DMS79 treated with DMSO at 0.1 percent for 48 hours (cell line): ENCODE data around the gene CKS2.
A peak's percentile ranks its signal among the peaks of the same experiment; 100 is the strongest.

Experiments used
- DNase-seq: peaks from one replicate; lab custom pipeline; 2025; lab: John Stamatoyannopoulos, UW

CKS2 gene

GRCh38 chr9:89350988-89351557 is 40.1 kb downstream of the CKS2 start:
- DNase-seq = no peak

- DNase-seq = no peak
These were observed 40.7 kb downstream of the CKS2 start for GRCh38 chr9:89351584-89352300.

- no peak for DNase-seq
These were observed 41.5 kb downstream of the CKS2 start for GRCh38 chr9:89352451-89352850.

GRCh38 chr9:89352874-89353649 is 42.1 kb downstream of the CKS2 start:
- no peak for DNase-seq

GRCh38 chr9:89353989-89354388 is 43.0 kb downstream of the CKS2 start:
- no peak for DNase-seq

- DNase-seq = no peak
These were observed 43.5 kb downstream of the CKS2 start for GRCh38 chr9:89354471-89354870.

- no peak for DNase-seq
These were observed 45.8 kb downstream of the CKS2 start for GRCh38 chr9:89356782-89357181.

- no peak for DNase-seq
These were observed 46.6 kb downstream of the CKS2 start for GRCh38 chr9:89357331-89358197.

GRCh38 chr9:89358376-89358916 is 47.5 kb downstream of the CKS2 start:
- DNase-seq = no peak

GRCh38 chr9:89358985-89359384 is 48.0 kb downstream of the CKS2 start:
- DNase-seq = peak; percentile 49

GRCh38 chr9:89359751-89360261 is 48.8 kb downstream of the CKS2 start:
- peak; percentile 81 for DNase-seq

GRCh38 chr9:89360465-89360864 is 49.5 kb downstream of the CKS2 start:
- peak; percentile 25 for DNase-seq

- no peak for DNase-seq
These were observed 50.0 kb downstream of the CKS2 start for GRCh38 chr9:89361031-89361430.

GRCh38 chr9:89361816-89362646 is 51.0 kb downstream of the CKS2 start:
- no peak for DNase-seq

- DNase-seq = no peak
These were observed 51.8 kb downstream of the CKS2 start for GRCh38 chr9:89362647-89363310.

- no peak for DNase-seq
These were observed 52.3 kb downstream of the CKS2 start for GRCh38 chr9:89363311-89363670.

- DNase-seq = no peak
These were observed 53.1 kb downstream of the CKS2 start for GRCh38 chr9:89363921-89364665.

- no peak for DNase-seq
These were observed 53.9 kb downstream of the CKS2 start for GRCh38 chr9:89364666-89365531.

- no peak for DNase-seq
These were observed 54.5 kb downstream of the CKS2 start for GRCh38 chr9:89365532-89365912.
